Measurements from ENCODE around the gene ANKRD30A.

DNA sequence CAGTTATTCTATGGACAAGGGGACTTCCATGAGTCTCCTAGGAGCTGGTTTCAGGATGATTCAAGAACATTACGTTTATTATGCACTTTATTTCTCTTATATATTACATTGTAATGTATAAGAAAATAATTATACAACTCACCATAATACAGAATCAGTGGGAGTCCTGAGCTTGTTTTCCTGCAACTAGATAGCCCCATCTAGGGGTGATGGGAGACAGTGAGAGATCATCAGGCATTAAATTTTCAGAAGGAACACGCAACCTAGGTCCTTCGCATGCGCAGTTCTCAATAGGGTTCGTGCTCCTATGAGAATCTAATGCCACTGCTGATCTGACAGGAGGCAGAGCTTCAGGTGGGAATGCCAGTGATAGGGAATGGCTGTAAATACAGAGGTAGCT lies 137.9 kb downstream of the ANKRD30A start:
- no peak for TF ChIP-seq EGR1 (IDR thresholded peaks at IDR 0.05; ENCODE audit: low read depth in 2 of 2)
- TF ChIP-seq, protein P1, sequence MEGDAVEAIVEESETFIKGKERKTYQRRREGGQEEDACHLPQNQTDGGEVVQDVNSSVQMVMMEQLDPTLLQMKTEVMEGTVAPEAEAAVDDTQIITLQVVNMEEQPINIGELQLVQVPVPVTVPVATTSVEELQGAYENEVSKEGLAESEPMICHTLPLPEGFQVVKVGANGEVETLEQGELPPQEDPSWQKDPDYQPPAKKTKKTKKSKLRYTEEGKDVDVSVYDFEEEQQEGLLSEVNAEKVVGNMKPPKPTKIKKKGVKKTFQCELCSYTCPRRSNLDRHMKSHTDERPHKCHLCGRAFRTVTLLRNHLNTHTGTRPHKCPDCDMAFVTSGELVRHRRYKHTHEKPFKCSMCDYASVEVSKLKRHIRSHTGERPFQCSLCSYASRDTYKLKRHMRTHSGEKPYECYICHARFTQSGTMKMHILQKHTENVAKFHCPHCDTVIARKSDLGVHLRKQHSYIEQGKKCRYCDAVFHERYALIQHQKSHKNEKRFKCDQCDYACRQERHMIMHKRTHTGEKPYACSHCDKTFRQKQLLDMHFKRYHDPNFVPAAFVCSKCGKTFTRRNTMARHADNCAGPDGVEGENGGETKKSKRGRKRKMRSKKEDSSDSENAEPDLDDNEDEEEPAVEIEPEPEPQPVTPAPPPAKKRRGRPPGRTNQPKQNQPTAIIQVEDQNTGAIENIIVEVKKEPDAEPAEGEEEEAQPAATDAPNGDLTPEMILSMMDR (IDR thresholded peaks at IDR 0.05; ENCODE audit: low read depth, low read length, missing input control): no peak

All from liver (tissue), 3 donors.